SK-N-SH treated with all-trans-retinoic acid at 6 μM for 48 hours (cell line): Measurements from ENCODE around the gene TUBB8B.
"Not testable (repeated sequence)": the region's sequence is repeated elsewhere in the genome, so short reads cannot be mapped to it uniquely, and the experiment has no call there.

Source experiments
- BACH2 ChIP-seq: fragments of 250-450 bp; sonication (Bioruptor Pico); IDR thresholded peaks from 2 replicates; pipeline ENCODE4 v1.9.0; 2021; ENCODE audit warnings: mild to moderate bottlenecking, borderline replicate concordance
- CREB5 ChIP-seq: fragments of 250-450 bp; sonication (Bioruptor Pico); IDR thresholded peaks from 2 replicates; pipeline ENCODE4 v1.5.1; 2020; ENCODE audit warnings: low read depth, mild to moderate bottlenecking, moderate library complexity
- ESRRG ChIP-seq: fragments of 250-450 bp; sonication (Bioruptor Pico); IDR thresholded peaks from 2 replicates; pipeline ENCODE4 v1.6.1; 2021; ENCODE audit warnings: mild to moderate bottlenecking
- OSR1 ChIP-seq: fragments of 250-450 bp; sonication (Bioruptor Pico); IDR thresholded peaks from 2 replicates; pipeline ENCODE4 v1.8.0; 2022; ENCODE audit warnings: moderate library complexity, mild to moderate bottlenecking, inconsistent platforms
- PATZ1 ChIP-seq: fragments of 250-450 bp; sonication (Bioruptor Pico); IDR thresholded peaks from 2 replicates; pipeline ENCODE4 v1.8.0; 2020; ENCODE audit warnings: mild to moderate bottlenecking, moderate library complexity, borderline replicate concordance
- TCF4 ChIP-seq: fragments of 250-450 bp; sonication (Bioruptor Pico); IDR thresholded peaks from 2 replicates; pipeline ENCODE4 v1.8.0; 2021; ENCODE audit warnings: mild to moderate bottlenecking, moderate library complexity, borderline replicate concordance
- ZFP30 ChIP-seq: fragments of 450-650 bp; formaldehyde crosslinking; IDR thresholded peaks from 2 replicates; pipeline ENCODE4 v1.5.0; 2022; ENCODE audit warnings: mild to moderate bottlenecking, moderate library complexity
- ZNF8 ChIP-seq: fragments of 450-650 bp; formaldehyde crosslinking; IDR thresholded peaks from 2 replicates; pipeline ENCODE4 v1.5.0; 2020; ENCODE audit warnings: mild to moderate bottlenecking, moderate library complexity

DNA sequence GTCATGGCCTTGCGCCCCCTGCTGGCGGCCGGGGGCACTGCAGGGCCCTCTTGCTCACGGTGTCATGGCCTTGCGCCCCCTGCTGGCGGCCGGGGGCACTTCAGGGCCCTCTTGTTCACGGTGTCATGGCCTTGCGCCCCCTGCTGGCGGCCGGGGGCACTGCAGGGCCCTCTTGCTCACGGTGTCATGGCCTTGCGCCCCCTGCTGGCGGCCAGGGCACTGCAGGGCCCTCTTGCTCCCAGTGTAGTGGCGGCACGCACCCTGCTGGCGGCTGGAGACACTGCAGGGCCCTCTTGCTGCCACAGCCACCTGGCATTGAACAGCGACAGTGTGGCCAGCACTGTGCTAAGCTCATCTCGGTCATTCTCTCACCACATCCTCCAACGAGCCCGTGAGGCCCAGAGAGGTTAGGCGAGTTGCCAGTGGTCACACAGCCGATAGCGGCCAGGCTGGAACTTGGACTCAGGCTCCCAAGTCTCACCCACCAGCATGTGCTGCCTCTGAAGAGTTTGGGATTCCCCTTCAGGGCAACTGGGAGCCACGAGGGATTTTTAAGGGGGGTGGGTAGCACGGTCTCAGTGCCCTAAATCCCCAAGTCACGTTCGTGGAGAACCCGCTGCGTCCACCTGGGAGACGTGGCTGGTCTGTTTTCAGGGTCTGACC lies 48.0 kb upstream of the TUBB8B start:
- not testable (repeated sequence) for TF ChIP-seq OSR1 (CRISPR knock-in tag); TCF4 (CRISPR knock-in tag); BACH2 (CRISPR knock-in tag); ZNF8 (CRISPR knock-in tag); PATZ1 (CRISPR knock-in tag); ESRRG (CRISPR knock-in tag); CREB5; ZFP30
